Activated CD4-positive, alpha-beta T cell treated with anti-CD3 and anti-CD28 coated beads, Interleukin-2, amount 50 U/mL, for 48 hours (primary cell): ENCODE results near the gene MAT1A.

Source experiments
- DNase-seq, 2 experiments: peaks; one replicate each; pipeline ENCODE4 v3.0.0-alpha.2; 2020

MAT1A gene

GRCh38 chr10:80281784-80282765 is 7.4 kb downstream of the MAT1A start:
- no peak for DNase-seq

- DNase-seq = no peak
These were observed 8.2 kb downstream of the MAT1A start for GRCh38 chr10:80281292-80281691.

- DNase-seq = no peak
These were observed 9.2 kb downstream of the MAT1A start for GRCh38 chr10:80280071-80280800.

DNA sequence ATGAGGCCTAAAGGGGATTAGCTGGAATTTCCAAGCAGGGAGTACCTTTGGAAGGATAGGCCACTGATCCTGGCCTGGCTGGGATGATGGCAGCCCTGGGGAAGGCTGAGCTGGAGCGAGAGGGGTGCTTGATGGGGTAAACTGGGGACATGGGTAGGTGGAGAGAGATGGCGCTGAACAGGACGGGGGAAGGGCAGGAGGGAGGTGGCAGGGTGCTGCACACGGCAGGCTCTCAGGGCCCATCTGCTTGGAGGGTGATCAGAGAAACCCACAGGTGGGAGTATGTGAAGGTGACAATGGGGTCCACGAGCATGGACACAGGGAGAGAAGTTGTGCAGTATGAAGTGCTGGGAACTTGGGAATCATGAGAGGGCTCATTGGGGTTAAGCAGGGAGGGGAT is 10.3 kb downstream of the MAT1A start:
- DNase-seq = no peak

GRCh38 chr10:80278480-80278879 is 11.0 kb downstream of the MAT1A start:
- DNase-seq = no peak

GRCh38 chr10:80277567-80278250 is 11.7 kb downstream of the MAT1A start:
- no peak for DNase-seq

- no peak for DNase-seq
These were observed 12.4 kb downstream of the MAT1A start for GRCh38 chr10:80277016-80277415.

GRCh38 chr10:80276335-80276734 is 13.1 kb downstream of the MAT1A start:
- DNase-seq = no peak

DNA sequence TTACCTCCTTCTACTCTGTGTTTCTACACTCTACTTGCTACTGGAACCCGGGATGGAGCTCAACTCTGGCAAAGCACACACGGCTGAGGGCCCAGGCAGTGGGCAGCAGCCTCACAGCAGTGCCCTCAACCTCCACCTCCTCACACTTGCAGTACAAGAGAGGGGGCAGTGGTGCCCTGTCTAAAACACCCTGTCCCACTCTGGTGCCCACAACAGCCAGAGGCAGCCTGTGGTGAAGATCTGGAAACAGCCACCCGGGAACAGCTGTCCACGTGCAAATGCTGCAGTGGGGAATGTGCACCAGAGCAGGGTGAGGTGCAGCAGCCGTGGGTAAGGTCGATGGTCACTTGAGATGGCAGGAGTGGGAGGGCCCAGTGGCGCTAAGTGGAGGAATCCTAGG is 13.7 kb downstream of the MAT1A start:
- no peak for DNase-seq

- no peak for DNase-seq
These were observed 14.3 kb downstream of the MAT1A start for GRCh38 chr10:80275135-80275498.

DNA sequence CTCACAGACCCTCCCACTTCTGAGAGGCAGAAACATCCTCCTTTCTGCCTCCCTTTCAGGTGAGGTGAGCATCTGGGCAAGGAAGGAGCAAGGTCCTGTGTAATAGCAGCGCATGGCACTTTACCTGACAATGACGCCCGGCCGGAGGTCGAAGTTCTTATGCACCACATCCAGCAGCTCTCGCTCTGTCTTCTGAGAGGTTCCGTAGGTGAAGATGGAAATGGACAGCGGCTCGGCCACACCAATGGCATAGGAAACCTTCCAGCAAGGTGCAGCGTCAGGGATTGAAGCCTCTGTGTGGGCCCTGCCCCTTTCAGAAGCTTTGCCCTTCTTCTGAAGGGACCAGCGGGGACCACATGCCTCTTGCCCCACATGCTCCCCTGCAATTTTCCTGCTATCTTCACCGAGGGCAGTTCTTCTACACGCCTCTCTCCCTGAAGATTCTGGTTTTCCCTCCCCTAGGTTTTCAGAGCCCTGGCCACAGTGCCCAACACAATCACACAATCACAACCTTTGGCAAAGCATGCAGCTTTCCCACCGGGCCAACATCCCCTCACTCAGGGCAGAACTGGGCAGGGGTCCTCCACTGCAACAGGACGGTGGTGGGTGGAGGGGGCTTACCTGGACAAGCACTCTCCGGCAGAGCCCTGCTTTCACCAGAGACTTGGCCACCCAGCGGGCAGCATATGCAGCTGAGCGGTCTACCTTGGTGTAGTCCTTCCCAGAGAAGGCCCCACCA is 14.9 kb downstream of the MAT1A start:
- DNase-seq = no peak

GRCh38 chr10:80273523-80274170 is 15.8 kb downstream of the MAT1A start:
- no peak for DNase-seq

DNA sequence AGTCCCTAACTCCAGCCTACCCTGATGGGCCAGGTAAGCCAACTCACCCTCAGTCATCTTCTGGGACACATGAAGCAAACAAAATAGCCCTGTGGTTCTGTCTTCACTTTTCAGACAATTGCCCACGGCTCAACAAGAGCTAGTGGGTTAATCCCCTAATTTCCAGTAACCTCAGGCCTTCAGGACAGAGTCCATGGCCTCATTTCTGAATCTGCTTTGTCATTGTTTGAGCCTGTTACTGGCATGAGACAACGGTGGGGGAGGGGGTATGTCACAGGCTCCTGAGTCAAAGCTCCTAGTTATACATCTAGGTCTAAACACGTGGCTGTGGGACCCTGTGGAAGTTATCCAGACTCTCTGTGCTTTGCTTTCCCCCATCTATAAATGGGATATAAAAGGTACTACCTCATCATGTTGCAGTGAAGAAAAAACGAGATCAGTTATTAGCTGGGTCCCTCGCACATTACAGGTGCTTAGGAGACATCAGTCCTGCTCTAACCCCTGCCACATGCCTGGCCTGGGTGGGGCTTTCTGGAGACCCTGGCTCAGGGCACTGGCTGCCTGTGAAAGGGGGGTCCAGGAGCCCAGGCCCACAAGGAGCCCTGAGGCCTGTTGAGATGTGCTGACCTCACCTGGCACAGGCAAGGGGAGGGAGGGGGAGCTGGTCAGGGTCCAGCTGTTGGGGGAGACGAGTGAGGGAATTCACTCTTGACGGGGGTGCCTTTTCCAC is 16.5 kb downstream of the MAT1A start:
- no peak for DNase-seq

DNA sequence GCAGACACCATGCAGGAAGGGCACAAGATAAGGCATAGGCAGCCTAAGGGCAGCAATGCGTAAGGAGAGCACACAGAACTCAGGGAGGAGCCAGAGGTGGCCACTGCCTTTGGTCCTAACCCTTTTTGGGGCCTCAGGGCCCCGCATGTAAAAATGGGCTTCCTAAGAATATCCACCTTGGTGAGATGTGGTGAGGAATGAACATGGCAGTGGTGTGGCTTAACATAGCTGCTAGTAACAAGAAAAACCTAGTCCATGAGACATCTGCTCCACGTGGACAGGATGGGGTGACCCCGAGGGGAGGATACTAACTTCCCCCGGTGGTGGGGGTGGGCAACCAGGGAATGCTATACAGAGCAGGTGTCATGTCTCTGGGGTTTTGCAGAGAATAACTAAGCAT is 18.0 kb downstream of the MAT1A start:
- no peak for DNase-seq

DNA sequence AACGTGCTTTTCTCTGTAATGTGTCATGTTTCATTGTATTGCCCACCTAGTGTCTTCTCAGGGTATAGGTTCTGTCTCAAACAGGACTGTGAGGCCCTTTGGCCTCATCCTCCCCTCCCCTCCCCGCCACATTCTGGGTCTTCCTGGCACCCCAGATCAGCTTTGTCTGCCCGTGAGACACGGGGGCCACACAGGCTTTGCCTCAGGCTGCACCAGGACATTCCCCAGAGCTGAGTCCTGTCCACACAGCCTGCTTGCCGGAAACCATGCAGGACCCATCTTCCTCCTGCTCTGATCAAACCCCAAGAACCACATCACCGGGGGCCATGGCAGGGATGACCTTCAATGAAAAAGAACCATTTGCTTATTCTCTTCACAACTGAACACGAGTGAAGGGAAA is 18.6 kb downstream of the MAT1A start:
- no peak for DNase-seq

DNA sequence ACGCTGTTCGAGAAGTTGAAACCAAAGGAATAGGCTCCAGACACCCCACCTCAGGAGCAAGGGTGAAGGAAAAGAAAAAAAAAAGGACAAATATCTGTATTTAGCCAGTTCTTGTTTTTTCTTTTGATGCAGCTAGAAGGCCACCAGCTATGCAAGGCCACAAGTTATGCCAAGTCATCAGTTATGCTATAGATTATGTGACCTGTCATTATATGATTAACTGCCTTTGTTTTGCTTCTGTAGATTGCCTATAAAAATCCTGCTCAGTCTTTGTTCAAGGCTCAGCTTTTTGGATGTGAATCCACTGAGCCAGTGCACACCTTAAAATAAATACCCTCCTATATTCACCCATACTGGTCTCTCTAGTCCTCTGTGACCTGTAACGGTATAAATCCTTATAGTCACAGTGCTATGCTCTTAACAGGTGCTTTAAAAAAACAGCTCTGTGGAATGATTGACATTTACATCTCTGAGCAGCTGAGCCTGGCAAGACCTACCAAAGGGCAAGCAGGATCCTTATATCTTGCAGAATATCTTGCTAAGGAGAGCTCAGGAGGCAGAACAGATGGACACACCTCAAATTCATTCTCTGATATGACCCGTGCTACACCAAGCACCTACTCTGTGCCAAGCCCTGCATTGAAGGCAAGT is 20.4 kb downstream of the MAT1A start:
- DNase-seq = no peak

DNA sequence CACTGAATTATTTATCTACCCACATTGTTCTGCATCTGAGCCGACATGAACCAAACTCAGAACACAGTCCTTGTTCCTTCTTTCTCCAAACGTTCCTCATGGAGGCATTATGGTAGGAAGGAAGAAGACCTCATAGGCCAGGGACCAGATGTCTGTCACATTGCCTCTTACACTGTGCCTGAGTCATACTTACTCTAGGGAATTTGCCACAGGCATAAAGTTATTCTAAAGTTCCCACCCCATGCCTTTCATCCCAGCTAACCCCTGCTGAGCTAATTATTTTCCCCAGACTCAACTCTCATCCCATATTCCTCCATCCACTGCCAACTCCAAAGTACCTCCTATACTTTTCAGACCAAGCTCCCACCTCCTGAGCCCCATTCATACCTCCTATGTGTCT is 21.2 kb downstream of the MAT1A start:
- no peak for DNase-seq

GRCh38 chr10:80266513-80266863 is 23.0 kb downstream of the MAT1A start:
- DNase-seq = no peak

- DNase-seq = no peak
These were observed 23.5 kb downstream of the MAT1A start for GRCh38 chr10:80265740-80266512.
